C4-2B (cell line): Measurements from ENCODE around the gene PDF.
"Not testable (repeated sequence)": the region's sequence is repeated elsewhere in the genome, so short reads cannot be mapped to it uniquely, and the experiment has no call there.

Experiments used
- H3K27ac ChIP-seq: fragments of 450-650 bp; 2 replicates; pipeline ENCODE4 v1.5.1; 2017
- ZFX ChIP-seq: fragments of 450-650 bp; IDR thresholded peaks from 2 replicates; pipeline ENCODE4 v1.6.1; 2017
- TF ChIP-seq, protein P1 (sequence below): fragments of 450-650 bp; conservative IDR thresholded peaks from 2 replicates; pipeline ENCODE4 v1.5.1; 2017; ENCODE audit warnings: mild to moderate bottlenecking

The PDF gene

DNA sequence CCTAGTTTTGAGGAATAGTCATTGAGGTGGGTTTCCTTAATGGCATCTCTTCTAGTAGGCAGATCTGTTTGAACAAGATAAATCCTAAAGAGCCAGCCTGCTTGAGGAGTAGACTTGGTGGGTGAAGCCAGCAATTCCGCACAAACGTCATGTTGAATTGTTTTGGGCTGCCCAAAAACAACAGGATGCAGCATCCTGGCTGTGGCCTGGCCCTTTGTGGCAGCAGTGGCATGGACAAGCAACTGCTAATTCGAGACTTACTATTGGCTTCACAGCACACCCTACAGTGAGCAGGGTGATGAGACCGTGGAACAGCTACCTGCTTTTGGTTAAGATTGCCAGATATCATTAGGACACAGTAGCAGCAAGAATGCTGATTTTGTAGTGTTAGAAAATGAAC lies 28.5 kb downstream of the PDF start:
- TF ChIP-seq ZFX, result no peak
- TF ChIP-seq, protein P1, sequence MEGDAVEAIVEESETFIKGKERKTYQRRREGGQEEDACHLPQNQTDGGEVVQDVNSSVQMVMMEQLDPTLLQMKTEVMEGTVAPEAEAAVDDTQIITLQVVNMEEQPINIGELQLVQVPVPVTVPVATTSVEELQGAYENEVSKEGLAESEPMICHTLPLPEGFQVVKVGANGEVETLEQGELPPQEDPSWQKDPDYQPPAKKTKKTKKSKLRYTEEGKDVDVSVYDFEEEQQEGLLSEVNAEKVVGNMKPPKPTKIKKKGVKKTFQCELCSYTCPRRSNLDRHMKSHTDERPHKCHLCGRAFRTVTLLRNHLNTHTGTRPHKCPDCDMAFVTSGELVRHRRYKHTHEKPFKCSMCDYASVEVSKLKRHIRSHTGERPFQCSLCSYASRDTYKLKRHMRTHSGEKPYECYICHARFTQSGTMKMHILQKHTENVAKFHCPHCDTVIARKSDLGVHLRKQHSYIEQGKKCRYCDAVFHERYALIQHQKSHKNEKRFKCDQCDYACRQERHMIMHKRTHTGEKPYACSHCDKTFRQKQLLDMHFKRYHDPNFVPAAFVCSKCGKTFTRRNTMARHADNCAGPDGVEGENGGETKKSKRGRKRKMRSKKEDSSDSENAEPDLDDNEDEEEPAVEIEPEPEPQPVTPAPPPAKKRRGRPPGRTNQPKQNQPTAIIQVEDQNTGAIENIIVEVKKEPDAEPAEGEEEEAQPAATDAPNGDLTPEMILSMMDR, result no peak
- no peak overlapping the region for H3K27ac ChIP-seq

DNA sequence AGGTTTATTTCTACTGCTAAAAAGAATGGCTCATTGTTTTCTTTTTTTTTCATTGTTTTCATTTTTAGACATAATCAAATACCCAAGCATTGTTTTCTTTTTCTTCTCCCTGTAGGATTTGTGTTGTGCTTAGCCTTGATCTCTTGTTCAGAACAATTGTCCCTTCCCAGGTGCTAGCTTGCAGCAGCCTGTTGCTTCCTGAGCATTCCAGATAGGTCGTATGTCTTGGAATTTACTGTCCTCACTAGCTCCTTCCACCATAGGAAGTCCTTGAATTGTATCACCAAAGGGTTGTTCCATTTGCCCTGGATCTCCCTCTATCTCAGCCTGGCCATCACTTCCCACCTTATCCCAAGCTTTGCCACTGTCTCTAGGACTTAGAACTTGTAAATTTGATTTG lies 29.2 kb downstream of the PDF start:
- no peak for TF ChIP-seq ZFX
- TF ChIP-seq, protein P1, result no peak
- no peak overlapping the region for H3K27ac ChIP-seq

DNA sequence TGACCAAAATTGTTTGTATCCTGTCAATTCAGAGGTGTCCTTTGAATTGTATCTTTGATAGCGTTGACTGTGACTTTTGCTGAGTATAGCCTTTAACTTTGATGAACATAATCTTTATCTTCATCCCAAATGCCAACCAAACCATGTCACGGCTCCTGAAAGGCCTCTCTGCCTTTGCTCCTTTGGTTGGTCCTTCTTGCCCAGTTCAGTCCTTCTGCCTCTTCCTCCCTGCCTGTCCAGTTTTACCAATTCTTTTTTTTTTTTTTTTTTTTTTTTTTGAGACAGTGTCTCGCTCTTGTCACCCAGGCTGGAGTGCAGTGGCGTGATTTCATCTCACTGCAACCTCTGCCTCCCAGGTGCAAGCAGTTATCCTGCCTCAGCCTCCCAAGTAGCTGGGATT lies 32.1 kb downstream of the PDF start:
- H3K27ac ChIP-seq, result no peak overlapping the region
- TF ChIP-seq ZFX, result no peak
- TF ChIP-seq, protein P1, result no peak

DNA sequence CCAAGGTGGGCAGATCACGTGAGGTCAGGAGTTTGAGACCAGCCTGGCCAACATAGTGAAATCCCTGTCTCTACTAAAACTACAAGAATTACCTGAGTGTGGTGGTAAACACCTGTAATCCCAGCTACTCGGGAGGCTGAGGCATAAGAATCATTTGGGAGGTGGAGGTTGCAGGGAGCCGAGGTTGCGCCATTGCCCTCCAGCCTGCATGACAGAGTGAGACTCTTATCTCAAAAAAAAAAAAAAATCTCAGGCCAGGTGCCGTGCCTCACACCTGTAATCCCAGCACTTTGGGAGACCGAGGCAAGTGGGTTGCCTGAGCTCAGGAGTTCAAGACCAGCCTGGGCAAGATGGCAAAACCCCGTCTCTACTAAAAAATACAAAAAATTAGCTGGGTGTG lies 33.6 kb downstream of the PDF start:
- not testable (repeated sequence) for H3K27ac ChIP-seq

DNA sequence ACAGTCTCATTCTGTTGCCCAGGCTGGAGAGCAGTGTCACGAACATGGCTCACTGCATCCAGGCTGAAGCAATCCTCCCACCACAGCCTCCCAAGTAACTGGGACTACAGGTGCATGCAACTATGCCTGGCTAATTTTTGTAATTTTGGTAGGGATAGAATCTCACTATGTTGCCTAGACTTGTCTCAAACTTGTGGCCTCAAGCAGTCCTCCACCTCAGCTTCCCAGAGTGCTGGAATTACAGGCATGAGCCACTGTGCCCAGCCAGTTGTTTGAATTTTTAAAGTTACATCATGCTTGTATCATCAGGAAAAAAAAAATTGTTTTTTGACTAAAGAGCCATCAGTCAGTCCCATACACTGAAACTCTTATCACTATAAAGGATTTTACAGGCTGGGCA lies 36.3 kb downstream of the PDF start:
- H3K27ac ChIP-seq, result no peak overlapping the region
- TF ChIP-seq, protein P1, result no peak
- no peak for TF ChIP-seq ZFX

DNA sequence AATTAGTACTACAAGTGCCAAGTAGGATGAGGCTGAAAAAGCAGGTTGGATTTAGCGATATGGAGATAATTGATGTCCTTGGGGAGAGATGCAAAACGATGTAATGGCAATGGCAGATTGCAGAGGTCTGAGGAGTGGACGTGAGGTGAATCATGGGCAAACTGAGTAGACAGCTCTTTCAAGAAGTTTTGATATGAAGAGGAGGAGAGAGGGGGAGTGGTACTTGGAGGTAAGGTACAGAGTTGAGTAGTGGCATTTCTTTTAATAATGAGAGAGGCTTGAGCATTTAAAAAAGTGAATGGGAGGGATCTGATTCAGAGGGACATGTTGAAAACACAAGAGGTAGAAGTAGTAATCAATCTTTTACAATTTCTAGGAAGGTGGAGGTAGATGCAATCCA lies 37.0 kb downstream of the PDF start:
- TF ChIP-seq, protein P1, result no peak
- no peak for TF ChIP-seq ZFX
- no peak overlapping the region for H3K27ac ChIP-seq

DNA sequence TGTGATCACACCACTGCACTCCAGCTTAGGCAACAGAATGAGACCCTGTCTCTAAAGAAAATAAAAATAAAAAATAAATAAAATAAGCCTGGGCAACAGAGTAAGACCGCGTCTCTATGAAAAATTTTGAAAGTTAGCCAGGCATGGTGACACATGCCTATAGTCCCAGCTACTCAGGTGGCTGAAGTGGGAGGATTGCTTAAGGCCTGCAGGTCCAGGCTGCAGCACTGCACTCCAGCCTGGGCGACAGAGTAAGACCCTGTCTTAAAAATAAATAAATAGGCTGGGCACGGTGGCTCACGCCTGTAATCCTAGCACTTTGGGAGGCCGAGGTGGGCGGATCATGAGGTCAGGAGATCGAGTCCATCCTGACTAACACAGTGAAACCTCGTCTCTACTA lies 38.7 kb downstream of the PDF start:
- not testable (repeated sequence) for H3K27ac ChIP-seq

DNA sequence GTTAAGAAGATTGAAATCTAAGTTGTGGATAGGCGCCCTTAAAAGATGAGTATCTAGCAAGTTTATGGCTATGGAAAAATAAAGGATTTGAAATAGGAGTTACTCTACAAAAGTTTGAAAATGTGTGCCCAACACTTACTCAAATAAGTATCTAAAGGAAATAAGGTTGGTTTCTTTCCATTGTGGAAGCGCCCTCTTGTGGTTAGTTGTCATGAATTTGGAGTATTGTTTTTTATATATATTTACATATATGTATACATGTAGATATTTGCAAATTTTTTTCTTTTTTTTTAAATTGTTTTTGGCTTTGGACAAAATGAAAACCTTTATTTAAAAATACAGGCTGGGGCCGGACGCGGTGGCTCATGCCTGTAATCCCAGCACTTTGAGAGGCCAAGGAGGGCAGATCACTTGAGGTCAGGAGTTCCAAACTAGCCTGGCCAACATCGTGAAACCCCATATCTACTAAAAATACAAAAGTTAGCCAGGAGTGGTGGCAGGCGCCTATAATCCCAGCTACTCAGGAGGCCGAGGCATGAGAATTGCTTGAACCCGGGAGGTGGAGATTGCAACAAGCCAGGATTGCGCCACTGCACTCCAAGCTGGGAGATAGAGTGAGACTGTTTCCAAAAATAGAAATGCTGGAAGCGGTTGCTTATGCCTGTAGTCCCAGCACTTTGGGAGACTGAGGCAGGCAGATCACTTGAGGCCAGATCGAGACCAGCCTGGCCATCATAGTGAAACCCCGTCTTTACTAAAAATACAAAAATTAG lies 43.3 kb downstream of the PDF start:
- H3K27ac ChIP-seq, result no peak overlapping the region

More for the DNA sequence above, 43.3 kb downstream of the PDF start:
- TF ChIP-seq ZFX, result no peak
- TF ChIP-seq, protein P1, result peak; percentile 79
